ENCODE data around the gene ERH. TPM values are rescaled to one million over a fixed set of nuclear protein-coding genes. Genes with fewer than 3 reads are reported as not detected.
"Not testable (repeated sequence)": the region's sequence is repeated elsewhere in the genome, so short reads cannot be mapped to it uniquely, and the experiment has no call there.

The ERH gene
- total RNA-seq, 1 donor from 2014 or later, result 158 TPM

DNA sequence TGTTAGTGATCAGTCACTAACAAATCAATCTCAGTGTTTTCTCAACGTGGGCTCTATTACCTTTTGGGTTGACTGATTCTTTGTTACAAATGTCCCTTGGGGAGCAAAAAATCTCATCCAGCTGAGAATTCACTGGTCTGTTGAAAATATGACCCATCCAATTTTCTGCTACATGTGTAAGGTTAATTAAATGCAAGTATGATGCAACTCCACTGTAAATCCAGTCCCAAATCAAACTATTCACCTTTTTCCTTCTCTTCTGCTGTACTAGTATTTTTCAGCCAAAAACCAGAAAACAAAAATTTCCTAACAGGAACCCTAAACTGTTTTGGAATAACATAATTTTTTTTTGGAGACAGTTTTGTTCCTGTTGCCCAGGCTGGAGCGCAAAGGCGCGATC, 2.2 kb downstream of the ERH start:
- DNase-seq, result no peak

DNA sequence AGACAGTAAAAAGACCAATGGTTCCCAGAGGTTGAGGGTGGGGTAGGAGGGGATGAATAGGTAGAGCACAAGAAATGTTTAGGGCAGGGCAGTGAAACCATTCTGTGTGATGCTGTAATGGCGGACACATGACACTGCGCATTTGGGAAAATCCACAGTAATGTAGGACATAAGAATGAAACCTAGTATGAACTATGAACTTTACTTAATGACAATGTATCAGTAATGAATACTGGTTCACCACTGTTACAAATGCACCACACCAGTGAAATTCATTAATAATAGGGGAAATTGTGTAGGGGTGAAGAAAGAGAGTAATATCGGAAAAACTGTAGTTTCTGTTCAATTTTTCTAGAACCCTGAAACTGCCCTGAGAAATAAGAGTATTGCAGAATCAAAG, 5.6 kb downstream of the ERH start:
- no peak for DNase-seq

DNA sequence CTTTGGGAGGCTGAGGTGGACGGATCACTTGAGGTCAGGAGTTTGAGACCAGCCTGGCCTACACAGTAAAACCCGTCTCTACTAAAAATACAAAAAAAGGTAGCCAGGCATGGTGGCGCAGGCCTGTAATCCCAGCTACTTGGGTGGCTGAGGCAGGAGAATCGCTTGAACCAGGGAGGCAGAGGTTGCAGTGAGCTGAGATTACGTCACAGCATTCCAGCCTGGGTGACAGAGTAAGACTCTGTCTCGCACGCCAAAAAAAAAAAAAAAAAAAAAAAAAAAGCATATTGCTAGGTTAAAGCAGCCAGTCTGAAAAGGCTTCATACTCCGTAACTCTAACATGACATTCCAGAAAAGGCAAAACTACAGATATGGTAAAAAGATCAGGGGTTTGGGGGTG, 6.7 kb downstream of the ERH start:
- DNase-seq, result not testable (repeated sequence)

DNA sequence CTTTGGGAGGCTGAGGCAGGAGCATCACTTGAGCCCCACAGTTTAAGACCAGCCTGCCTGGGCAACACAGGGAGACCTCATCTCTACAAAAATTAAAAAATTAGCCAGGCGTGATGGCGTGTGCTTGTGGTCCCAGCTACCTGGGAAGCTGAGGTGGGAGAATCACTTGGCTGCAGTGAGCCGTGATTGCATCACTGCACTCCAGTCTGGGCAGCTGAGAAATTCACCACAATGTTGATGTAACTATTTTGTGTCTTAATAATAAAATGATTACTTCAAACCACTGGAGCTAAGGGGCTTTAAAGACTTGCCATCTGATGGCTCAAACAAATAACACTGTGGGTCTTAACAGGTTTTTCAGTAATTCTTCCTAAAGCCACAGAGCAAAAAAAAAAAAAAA, 10.8 kb downstream of the ERH start:
- DNase-seq, result no peak

DNA sequence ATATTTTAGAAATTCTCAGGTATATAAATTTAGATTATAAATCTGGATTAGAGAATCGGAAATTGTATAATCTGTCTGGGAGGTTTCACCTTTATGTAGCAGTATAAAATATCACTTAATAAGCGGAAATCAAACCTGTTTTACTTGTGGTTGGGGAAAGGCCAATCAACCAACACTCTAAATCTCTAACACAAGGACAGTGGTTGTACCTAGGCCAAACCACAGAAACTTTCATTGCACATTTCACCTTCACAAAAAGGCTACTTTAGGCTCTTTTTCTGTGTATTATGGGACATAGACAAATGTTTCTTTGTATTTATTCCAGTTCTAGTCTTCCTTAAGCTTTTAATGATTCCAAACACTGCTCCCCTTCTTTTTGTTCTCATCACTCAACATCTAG, 19.8 kb downstream of the ERH start:
- no peak for DNase-seq

DNA sequence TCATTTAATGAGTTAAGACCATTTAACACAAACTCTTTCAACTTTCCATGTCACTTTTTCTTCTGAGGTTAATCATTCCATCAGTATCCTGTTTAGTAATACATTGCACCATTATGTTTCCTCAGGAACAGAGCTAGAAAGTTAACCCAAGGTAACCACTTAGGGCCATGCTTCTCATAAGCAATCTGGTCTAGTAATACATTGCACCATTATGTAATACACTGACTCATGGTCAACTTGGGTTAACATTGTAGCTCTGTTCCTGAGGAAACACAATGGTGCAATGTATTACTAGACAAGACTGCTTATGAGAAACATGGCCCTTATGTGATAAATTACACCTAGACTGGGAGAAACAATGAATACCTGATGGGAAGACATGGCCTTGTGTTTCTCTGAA, 21.7 kb downstream of the ERH start:
- DNase-seq, result no peak

DNA sequence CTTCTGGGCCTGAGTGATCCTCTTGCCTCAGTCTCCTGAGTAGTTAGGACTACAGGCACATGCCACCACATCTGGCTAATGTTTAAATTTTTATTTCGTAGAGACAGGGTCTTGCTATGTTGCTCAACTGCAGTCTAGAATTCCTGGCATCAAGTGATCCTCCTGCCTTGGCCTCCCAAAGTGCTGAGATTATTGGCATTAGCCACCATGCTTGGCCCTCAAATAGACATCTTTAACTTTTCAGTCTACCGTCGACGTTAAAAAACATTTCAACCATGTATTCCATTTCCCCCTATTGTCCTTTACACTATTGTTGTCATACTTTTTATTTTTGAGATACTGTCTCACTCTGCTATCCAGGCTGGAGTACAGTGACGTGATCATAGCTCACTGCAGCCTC, 22.4 kb downstream of the ERH start:
- no peak for DNase-seq

DNA sequence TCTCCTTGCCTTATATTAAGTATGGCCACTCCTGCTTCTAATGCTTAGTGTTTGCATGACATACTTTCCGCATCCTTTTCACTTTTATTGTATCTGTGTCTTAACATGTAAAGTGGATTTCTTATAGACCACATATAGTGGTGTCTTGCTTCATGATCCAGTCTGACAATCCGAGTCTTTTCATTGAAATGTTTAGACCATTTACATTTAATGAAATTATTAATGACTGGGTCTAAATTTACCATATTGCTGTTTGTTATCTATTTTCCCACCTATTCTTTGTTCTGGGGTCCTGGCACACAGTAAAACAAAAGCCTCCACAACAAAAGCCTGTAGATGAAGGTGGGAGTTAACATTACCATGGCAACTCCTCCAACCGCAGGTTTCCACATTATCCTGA, 22.9 kb downstream of the ERH start:
- DNase-seq, result no peak

DNA sequence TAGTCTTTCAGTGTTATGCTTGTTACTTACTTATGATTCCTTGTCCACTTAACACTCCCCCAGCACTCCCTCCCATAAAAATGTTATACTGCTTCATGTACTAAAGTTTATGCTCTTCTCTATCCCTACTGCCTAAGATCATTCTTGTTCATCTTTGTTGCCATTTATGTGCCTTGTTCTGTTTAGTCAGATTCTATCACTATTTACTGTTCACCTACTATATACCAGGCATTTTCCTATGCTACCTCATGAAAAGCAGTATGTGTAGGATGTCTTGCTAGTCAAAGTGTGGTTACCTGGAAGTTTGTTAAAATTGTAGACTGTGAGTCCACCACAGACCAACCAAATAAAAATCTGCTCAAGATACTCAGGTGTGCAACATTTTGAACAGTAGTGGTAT, 23.9 kb downstream of the ERH start:
- no peak for DNase-seq

DNA sequence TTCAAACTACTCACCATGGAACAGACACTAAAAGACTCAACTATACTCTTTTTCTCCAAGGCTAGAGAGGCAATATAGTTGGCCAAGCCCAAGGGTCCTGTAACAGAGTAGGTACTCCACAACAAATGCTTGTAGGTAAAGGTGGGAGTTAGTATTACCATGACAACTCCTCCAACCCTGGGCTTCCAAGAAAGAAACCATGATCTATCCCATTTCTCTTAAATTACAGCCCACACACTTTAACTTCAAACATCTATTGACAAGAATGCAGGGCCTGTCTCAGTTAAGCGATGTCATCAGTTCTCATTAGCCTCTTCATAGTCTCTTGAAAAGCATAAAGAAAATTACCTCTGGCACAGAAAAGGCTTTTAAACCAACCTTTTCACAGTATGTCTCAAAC, 25.0 kb downstream of the ERH start:
- no peak for DNase-seq

DNA sequence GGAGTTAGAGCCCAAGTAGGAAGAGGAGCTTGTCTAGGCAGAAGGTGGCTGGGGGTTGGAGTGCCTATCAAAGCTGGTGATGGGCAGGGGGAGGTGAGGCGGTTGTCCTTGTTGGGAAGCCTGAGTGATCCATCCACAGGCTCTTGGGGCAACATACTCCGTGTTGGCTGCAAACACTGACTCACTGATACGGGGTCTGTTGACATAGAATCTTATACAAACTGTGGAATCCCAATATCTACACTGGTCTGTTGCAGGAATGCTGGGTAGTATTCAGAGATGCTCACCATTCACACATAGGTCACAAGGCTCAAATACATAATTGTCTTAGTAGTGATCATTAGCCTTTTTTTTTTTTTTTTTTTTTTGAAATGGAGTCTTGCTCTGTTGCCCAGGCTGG, 26.0 kb downstream of the ERH start:
- DNase-seq, result no peak

DNA sequence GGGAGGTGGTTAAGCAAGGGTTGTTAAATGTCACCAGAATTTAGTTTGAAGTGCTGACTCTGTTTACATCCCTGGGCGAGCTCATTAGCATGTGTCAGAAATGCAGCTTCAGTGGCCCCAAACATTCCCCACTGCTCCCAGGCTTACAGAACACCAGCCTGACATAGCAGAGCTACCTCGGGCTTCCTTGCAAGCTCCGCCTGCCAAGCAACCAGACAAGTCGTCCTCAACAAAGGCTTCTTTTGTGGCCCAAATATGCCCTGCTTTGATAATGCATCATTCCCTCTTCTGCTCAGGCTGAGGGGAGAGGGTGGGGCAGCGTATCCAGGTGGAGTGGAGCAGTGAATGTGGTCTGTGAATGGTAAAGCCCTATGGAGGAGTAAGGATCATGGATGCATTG, 28.0 kb downstream of the ERH start:
- no peak for DNase-seq

DNA sequence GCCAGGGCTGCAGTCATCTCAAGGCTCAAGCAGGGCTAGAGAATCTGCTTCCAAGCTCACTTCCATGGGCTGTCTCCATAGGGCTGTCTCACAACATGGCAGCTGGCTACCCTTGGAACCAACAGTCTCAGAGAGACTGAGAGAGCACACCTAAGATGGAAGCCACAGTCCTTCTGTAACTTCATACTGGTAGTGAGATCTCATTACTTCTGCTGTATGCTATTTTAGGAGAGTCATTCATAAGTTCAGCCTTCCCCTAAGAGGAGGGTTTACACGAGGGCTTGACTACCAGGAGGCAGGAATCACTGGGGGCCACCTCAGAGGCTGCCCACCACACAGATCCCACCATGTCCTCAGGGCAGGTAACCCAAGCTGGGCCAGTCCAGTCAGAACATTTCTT, 29.7 kb downstream of the ERH start:
- DNase-seq, result no peak

DNA sequence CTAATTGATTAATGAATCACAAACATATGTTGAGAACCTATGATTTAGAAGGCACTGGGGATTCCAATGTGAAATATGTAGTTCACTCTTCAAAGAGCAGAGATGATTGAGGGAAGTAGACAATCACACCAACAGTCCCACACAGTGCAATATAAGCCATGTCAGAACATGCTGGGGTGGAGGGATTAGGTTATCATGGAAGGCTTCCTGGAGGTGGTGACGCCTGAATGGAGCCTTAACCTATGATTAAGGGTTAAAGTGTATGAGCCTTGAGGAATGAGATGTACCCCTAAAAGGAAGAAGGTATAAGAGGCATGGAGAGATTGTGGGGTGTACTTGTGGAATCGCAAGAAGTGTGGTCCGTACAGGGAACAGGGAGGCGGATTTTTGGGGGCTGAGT, 31.3 kb downstream of the ERH start:
- DNase-seq, result no peak

DNA sequence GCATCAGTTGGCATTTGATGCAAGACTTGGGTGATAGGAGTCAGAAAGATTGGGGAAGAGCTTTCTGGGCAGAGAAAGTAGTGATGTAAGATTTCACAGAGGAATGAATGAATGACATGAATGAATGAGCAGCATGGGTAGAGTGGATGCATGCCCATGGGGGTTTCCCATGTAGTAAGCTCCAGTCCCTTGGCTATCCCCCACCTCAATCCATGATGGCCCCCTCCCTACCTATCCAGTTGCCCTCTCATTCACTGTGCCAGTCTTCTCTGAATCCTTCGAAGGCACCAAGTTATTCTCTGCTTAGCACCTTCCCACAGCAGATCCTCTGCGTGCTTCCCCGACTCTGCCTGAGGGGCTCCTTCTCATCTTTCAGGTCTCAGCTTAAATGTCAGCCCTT, 32.0 kb downstream of the ERH start:
- DNase-seq, result no peak

DNA sequence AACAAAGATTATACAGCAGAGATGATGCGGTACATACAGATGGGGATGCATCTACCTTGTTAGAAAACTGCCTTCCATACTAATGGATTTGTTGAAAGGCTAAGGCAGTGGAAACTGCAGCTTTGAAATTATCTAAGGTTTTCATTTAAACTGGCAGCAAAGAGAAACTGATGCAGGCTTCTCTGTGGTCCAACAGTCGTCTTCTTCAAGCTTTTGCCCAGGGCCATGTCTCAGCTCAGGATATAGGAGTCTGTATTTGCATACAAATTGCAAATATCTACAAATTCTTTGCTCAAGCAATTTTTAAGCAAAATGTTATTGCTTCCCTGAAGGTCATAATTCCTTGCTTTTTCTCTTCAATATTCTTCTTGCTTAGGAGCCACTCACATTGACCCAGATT, 33.7 kb downstream of the ERH start:
- no peak for DNase-seq

DNA sequence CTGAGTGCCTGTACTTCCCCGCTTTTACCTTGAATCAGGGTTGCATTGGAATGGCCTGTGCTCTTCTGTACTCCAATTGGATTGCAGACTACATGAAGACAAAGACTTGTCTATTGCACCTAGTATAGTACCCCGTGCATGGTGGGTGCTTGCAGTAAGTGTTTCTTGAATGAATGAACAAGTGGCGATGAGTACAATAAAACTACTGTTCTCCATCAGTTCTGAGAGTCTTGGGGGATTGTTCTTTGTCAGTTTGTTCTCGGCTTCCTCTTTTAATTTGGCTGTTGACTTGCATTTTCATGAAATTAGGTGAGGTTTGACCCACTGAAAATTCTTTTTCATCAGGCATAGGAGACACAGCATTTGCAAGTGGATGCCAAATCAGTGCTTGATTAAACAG, 34.1 kb downstream of the ERH start:
- no peak for DNase-seq

DNA sequence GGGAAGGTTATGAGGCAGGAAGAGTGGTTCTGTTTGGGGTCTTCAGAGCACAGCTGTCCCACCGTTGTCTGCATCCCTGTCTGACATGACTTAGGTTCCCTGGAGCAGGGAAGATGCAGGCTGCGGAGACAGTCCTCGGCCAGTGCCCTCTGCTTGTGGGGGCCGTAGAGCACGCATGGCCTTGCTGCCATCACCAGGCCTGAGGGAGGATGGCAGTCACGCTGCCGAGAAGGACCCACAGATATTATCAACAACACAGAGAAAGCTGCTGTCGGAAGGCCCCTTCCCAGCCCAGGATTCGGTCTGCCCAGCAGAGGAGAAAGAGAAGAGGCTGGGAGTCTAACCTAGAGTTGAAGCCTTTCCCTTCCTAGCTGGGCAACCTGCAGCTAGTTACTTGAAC, 35.0 kb downstream of the ERH start:
- no peak for DNase-seq

DNA sequence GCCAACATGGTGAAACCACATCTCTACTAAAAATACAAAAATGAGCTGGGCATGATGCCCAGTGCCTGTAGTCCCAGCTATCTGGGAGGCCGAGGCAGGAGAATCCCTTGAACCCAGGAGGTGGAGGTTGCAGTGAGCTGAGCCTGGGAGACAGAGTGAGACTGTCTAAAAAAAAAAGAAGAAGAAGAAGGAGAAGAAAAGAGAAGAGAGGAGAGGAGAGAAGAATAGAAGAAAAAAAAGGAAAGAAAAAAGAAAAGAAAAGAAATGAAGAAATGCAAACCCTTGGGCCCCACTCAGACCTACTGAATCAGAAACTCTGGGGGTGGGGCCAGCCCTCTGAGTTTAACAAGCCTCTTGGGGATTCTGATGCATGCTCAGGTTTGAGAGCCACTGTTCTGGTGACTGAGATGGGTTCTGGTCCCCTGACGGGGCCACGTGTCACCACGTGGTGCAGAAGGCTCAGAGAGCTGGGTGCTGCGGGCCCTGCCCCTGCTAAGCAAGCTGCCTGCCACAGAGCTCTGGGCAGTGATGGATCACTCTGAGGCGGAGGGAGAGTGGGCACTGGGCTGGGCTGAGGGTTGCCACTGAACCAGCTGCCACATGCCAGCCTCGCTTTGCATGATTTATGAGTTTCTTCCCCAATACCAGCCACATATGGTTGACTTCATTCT, 37.5 kb downstream of the ERH start:
- no peak for DNase-seq

DNA sequence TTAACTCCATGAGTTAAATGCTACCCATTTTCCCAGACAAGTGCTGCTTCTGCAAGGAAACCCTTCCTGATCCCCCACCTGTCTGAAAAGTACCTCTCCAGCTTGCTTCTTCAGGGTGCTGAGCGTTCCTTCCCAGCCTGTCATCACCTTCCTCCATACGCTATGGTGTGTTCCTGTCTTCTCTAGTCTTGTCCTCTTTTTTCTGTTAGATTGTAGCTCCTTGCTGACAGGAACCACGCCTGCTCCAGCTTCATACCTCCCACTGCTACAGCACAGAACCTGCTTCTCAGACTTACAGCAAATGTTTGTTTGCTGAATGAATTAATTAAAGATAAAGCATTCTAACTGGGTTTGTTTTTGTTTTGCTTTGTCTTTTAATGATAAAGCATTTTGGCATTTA, 39.1 kb downstream of the ERH start:
- DNase-seq, result no peak

DNA sequence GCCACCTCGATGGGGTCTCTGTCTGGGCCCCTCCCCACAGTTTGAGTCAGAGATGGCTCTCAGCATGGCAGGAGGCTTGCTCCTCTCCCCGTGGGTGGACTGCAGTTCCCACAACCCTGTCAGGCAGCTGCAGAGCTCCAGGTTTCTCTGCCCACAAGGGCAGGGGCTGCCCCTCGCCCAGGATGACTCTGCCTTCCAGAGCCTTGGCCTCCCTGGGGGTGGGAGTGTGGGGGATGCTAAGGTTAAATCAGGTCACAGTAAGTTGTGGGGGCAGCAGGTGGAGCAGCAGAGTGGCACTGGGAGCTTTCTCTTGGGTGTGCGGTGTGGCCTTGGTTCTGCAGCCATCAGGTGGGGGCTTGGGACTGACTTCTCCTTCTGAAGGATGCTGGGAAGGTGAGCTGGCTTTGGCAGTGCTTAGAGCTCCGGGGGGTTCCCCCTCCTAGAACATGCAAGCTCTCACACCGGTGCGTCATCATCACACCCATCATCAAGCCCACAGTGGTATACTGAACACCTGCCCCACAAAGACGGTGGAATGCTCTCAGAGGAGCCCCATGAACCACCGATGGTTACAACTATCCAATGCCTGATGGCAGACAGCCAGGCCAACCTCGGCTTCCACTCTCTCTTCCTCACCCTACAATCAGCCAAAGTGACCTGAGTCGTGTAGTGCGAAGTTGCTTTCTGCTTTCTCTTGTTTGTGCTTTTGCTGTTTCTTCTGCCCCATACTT, 39.7 kb downstream of the ERH start:
- no peak for DNase-seq

DNA sequence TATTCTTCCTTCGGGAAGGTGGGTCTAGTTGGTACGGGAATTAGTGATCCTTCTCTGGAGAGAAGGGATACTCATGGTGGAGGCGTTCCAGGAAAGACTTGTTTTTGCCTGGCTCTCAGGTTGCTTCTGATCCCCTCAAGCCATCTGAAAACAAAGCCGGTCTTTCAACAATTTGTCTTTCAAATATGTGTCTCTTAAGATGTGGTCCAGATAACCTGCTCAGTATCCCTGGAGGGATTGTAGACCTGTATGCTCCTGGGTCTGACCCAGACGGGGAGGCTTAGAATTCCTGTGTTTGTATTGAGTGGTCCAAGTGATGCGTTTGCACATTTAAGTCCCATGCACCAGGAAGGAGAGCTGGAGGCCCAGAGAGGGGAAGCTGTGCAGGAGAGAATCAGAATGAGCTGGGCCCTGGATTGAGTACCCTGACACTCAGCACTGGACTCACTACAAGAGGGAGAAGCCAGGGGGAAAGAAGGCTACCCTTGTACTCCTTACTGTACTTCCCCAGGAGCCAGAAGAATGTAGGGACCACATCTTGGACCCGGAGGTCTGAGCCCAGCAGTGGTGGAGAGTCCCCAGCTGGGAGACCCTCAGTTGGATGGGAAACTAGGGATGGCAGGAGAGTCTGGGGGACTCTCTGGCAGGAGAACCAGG, 40.4 kb downstream of the ERH start:
- DNase-seq, result no peak

DNA sequence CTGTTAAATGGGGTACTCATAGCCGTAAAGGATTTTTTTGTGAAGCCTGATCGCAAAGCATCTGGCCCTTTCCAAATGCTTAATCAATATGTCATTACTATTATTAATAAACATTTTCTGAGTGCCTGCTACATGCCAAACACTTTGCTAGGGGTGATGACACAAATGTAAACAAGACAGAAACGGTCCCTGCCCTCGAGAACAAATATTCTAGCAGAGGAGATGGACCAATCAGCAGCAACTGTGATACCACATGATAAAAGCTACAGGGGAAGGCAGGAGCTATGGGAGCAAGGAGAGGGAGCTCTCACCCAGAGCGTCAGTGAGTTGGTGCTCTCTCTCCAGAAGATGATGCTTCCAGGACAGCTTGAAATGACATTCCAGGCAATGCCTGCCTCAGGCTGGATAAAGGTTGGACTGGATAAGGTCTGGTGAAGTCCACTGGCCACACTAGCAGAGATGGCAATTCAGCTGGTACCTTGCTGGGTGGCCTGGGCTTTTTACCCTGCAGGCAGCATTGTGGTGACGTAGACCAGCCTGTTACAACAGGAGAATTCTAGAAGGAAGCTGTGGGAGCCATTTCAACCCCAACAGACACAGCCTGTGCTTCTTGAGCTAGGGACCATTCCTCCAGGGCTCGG, 41.1 kb downstream of the ERH start:
- DNase-seq, result no peak

All from skin of body (tissue), 2 donors.